ENCODE data around the gene CACNA1F. TPM values are rescaled to one million over a fixed set of nuclear protein-coding genes. Genes with fewer than 3 reads are reported as not detected.

Gene CACNA1F
- total and polyA plus RNA-seq, 9 of the 15 experiments (the other 6 are each of a cell fraction or from before 2014, with no cell fraction given) = under 0.01 to 0.41 (median 0.03) TPM; not detected in 3

DNA sequence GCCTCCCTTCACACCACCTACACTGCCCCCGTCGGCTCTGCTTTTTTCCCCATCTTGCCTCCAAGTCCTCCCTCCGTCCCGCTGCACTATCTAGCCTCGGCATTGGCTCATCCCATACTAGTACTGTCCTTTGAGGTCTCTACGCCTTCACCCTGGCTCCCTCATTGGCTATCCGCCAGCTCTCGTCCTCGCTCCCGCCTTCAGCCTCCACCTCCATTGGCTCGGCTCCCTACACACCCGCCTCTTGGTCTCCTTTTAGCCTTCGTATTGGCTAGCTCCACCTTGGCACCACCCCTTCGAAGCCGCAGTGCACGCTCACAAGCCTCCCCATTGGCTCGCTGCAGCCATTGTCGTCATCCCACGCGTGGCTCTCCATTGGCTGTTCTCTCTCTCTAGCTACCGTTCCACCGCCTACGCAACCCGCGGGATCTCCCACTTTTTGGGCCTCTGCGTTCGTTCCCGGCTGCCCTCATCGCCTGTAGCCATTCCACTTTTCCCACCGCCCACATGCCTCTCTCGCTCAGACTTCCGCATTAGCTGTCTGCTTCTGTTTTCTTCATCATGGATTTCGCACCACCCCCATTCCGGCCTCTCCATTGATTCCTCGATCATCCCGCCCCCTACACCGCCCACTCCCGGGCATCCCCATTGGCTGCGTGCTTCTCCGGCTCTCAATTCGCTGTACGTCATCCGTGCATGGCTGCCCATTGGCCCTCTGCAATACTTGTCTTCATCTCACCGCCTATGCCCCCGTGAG, 36.0 kb upstream of the CACNA1F start (continued):
- TF ChIP-seq, protein P1, sequence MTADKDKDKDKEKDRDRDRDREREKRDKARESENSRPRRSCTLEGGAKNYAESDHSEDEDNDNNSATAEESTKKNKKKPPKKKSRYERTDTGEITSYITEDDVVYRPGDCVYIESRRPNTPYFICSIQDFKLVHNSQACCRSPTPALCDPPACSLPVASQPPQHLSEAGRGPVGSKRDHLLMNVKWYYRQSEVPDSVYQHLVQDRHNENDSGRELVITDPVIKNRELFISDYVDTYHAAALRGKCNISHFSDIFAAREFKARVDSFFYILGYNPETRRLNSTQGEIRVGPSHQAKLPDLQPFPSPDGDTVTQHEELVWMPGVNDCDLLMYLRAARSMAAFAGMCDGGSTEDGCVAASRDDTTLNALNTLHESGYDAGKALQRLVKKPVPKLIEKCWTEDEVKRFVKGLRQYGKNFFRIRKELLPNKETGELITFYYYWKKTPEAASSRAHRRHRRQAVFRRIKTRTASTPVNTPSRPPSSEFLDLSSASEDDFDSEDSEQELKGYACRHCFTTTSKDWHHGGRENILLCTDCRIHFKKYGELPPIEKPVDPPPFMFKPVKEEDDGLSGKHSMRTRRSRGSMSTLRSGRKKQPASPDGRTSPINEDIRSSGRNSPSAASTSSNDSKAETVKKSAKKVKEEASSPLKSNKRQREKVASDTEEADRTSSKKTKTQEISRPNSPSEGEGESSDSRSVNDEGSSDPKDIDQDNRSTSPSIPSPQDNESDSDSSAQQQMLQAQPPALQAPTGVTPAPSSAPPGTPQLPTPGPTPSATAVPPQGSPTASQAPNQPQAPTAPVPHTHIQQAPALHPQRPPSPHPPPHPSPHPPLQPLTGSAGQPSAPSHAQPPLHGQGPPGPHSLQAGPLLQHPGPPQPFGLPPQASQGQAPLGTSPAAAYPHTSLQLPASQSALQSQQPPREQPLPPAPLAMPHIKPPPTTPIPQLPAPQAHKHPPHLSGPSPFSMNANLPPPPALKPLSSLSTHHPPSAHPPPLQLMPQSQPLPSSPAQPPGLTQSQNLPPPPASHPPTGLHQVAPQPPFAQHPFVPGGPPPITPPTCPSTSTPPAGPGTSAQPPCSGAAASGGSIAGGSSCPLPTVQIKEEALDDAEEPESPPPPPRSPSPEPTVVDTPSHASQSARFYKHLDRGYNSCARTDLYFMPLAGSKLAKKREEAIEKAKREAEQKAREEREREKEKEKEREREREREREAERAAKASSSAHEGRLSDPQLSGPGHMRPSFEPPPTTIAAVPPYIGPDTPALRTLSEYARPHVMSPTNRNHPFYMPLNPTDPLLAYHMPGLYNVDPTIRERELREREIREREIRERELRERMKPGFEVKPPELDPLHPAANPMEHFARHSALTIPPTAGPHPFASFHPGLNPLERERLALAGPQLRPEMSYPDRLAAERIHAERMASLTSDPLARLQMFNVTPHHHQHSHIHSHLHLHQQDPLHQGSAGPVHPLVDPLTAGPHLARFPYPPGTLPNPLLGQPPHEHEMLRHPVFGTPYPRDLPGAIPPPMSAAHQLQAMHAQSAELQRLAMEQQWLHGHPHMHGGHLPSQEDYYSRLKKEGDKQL (CRISPR knock-in tag; IDR thresholded peaks at IDR 0.05; ENCODE audit: borderline replicate concordance) = no peak
- TF ChIP-seq CBX2 (IDR thresholded peaks at IDR 0.05; ENCODE audit: insufficient read depth, low read length, poor library complexity, severe bottlenecking) (no peak), LARP7 (IDR thresholded peaks at IDR 0.05) (no peak), MAFG (tag; conservative IDR thresholded peaks at IDR 0.05) (no peak), ATF1 (CRISPR knock-in tag; IDR thresholded peaks at IDR 0.05) (peak; percentile 37; the same call in 1 of the 2 replicates), ATF1 (tag; IDR thresholded peaks at IDR 0.05) (peak; percentile 97), CBX3 (IDR thresholded peaks at IDR 0.05; ENCODE audit: borderline replicate concordance in 1 of 2, low read length in 2 of 2) (no peak; a peak in 1 of 3 replicates), PYGO2 (tag; IDR thresholded peaks at IDR 0.05) (no peak), SNIP1 (IDR thresholded peaks at IDR 0.05; ENCODE audit: low read depth) (no peak), ZNF133 (CRISPR knock-in tag; IDR thresholded peaks at IDR 0.05) (no peak), ZFP36 (IDR thresholded peaks at IDR 0.05; ENCODE audit: low read depth, low read length, partially characterized antibody) (no peak), ZNF695 (CRISPR knock-in tag; IDR thresholded peaks at IDR 0.05) (no peak), CREB1 (IDR thresholded peaks at IDR 0.05) (peak; percentile 88), CREB1 (CRISPR knock-in tag; IDR thresholded peaks at IDR 0.05) (peak; percentile 87), RAD21 (CRISPR knock-in tag; conservative IDR thresholded peaks at IDR 0.05 in 1 of 2, IDR thresholded peaks at IDR 0.05 in 1 of 2) (no peak), MIER1 (IDR thresholded peaks at IDR 0.05; ENCODE audit: low read depth) (no peak)
